Mesothelial cell of epicardium (in vitro differentiated cells): ENCODE measurements around the gene ARMC5. TPM values are rescaled to one million over a fixed set of nuclear protein-coding genes. Genes with fewer than 3 reads are reported as not detected.
"Not testable (repeated sequence)": the region's sequence is repeated elsewhere in the genome, so short reads cannot be mapped to it uniquely, and the experiment has no call there.

ENCODE experiments used
- DNase-seq, 2 experiments: peaks; one replicate each; pipeline ENCODE4 v3.0.0; 2021; ENCODE audit warnings: low spot score in 2 of 2; ENCODE audit not compliant: unreplicated experiment in 2 of 2
- H3K27ac Mint-ChIP-seq: 2 replicates; pipeline ENCODE4 v1.8.0; 2021; ENCODE audit warnings: mixed read lengths
- H3K27me3 Mint-ChIP-seq: 2 replicates; pipeline ENCODE4 v1.8.0; 2021; ENCODE audit warnings: low read depth, mixed read lengths
- H3K36me3 Mint-ChIP-seq: 2 replicates; pipeline ENCODE4 v1.8.0; 2021; ENCODE audit warnings: mixed read lengths
- H3K4me1 Mint-ChIP-seq: 2 replicates; pipeline ENCODE4 v1.8.0; 2021; ENCODE audit warnings: mixed read lengths
- H3K4me3 Mint-ChIP-seq: 2 replicates; pipeline ENCODE4 v1.8.0; 2021; ENCODE audit warnings: mild to moderate bottlenecking, moderate library complexity, mixed read lengths
- H3K9me3 Mint-ChIP-seq: 2 replicates; pipeline ENCODE4 v1.8.0; 2021; ENCODE audit warnings: mixed read lengths
- CTCF ChIP-seq: fragments of 200-600 bp; sonication (generic); IDR thresholded peaks from one replicate; pipeline ENCODE4 v1.5.0; 2021; ENCODE audit warnings: antibody characterized with exemption; ENCODE audit not compliant: unreplicated experiment
- total RNA-seq: library from RNA; stranded (reverse); gene quantifications from 3 replicates; pipeline ENCODE4 v1.2.1, GENCODE V29; 2021

The ARMC5 gene
- total RNA-seq, 1 donor from 2014 or later = 18.5 TPM

GRCh38 chr16:31413381-31413780, 45.9 kb upstream of the ARMC5 start:
- TF ChIP-seq CTCF = no peak
- no peaks in the 10 kb centered on the region for H3K4me1 Mint-ChIP-seq
- peaks cover 4% of the 10 kb centered on the region for H3K9me3 Mint-ChIP-seq
- H3K36me3 Mint-ChIP-seq = no peaks in the 10 kb centered on the region
- DNase-seq = no peak
- peaks cover 51% of the 10 kb centered on the region for H3K27me3 Mint-ChIP-seq
- H3K27ac Mint-ChIP-seq = no peak overlapping the region
- H3K4me3 Mint-ChIP-seq = no peak overlapping the region

- H3K27me3 Mint-ChIP-seq = peaks cover 50% of the 10 kb centered on the region
These were observed 45.4 kb upstream of the ARMC5 start for GRCh38 chr16:31413943-31414342.

GRCh38 chr16:31414706-31415105, 44.6 kb upstream of the ARMC5 start:
- H3K27me3 Mint-ChIP-seq = peaks cover 44% of the 10 kb centered on the region
- H3K9me3 Mint-ChIP-seq = peaks cover 4% of the 10 kb centered on the region
- no peak for DNase-seq

More at GRCh38 chr16:31413943-31414342, 45.4 kb upstream of the ARMC5 start:
- H3K36me3 Mint-ChIP-seq = no peaks in the 10 kb centered on the region
- no peak for DNase-seq
- no peak for TF ChIP-seq CTCF
- H3K9me3 Mint-ChIP-seq = peaks cover 4% of the 10 kb centered on the region
- no peak overlapping the region for H3K27ac Mint-ChIP-seq
- H3K4me3 Mint-ChIP-seq = no peak overlapping the region
- no peaks in the 10 kb centered on the region for H3K4me1 Mint-ChIP-seq

GRCh38 chr16:31416371-31416770, 42.9 kb upstream of the ARMC5 start:
- no peak for DNase-seq
- Mint-ChIP-seq H3K9me3 (peaks cover 4% of the 10 kb centered on the region), H3K27ac (no peak overlapping the region), H3K27me3 (peaks cover 44% of the 10 kb centered on the region), H3K4me3 (no peak overlapping the region), H3K4me1 (no peaks in the 10 kb centered on the region), H3K36me3 (no peaks in the 10 kb centered on the region)
- no peak for TF ChIP-seq CTCF

More at GRCh38 chr16:31414706-31415105, 44.6 kb upstream of the ARMC5 start:
- H3K4me1 Mint-ChIP-seq = no peaks in the 10 kb centered on the region
- H3K27ac Mint-ChIP-seq = no peak overlapping the region
- no peaks in the 10 kb centered on the region for H3K36me3 Mint-ChIP-seq
- TF ChIP-seq CTCF = no peak
- H3K4me3 Mint-ChIP-seq = no peak overlapping the region

- not testable (repeated sequence) for H3K9me3 Mint-ChIP-seq, H3K4me1 Mint-ChIP-seq, DNase-seq, H3K27ac Mint-ChIP-seq, H3K4me3 Mint-ChIP-seq, H3K36me3 Mint-ChIP-seq
- H3K27me3 Mint-ChIP-seq = peaks cover 50% of the 10 kb centered on the region
These were observed 42.3 kb upstream of the ARMC5 start for GRCh38 chr16:31417036-31417435.

GRCh38 chr16:31417916-31418315, 41.4 kb upstream of the ARMC5 start:
- H3K27ac Mint-ChIP-seq = no peak overlapping the region
- no peak for TF ChIP-seq CTCF
- H3K27me3 Mint-ChIP-seq = peaks cover 55% of the 10 kb centered on the region
- no peak for DNase-seq
- H3K4me1 Mint-ChIP-seq = no peaks in the 10 kb centered on the region
- H3K9me3 Mint-ChIP-seq = peaks cover 4% of the 10 kb centered on the region
- no peak overlapping the region for H3K4me3 Mint-ChIP-seq
- H3K36me3 Mint-ChIP-seq = no peaks in the 10 kb centered on the region
